ENCODE measurements around the gene CD93. TPM values are rescaled to one million over a fixed set of nuclear protein-coding genes. Genes with fewer than 3 reads are reported as not detected.

Gene CD93
- polyA plus RNA-seq, 1 donor from 2014 or later = not detected

DNA sequence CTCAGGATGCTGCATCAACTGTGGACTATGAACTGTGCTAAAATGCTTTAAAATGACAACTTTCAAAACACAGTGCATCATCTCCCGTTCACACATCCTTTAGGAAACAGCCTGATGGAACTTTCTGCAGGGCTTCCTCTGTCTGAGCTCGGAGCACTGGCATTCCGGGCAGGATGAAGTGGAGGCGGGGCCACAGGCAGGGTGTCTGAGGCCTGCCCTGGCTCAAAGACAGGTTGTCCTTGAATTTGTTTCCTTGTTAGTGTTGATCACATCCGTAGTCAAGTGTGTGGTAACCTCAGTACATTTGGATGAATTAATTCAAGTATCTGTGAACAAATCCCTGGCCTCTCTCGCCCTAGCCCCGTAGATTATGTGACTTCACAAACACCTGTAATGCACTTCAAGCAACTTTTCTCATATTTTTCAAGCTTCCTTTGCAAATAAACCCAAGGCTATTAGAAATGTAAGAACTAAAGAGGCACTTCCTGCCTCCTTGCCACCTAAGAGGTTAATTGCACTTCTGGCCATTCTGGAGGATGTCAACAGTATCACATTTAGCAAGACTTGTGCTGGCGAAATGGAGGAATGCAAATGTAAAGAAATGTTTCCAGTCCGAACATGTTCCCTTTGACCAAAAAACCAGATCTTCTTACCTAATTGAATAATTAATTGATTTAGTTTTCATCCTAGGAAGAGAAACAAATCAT, 3.1 kb downstream of the CD93 start:
- no peaks in the 10 kb centered on the region for H3K9me3 ChIP-seq (ENCODE audit: low read length)
- no peaks in the 10 kb centered on the region for H3F3A ChIP-seq (ENCODE audit: insufficient read depth, low read length, poor library complexity, severe bottlenecking)
- no peaks in the 10 kb centered on the region for H3K79me2 ChIP-seq (replicated peaks; ENCODE audit: insufficient read depth, low read length)
- no peak overlapping the region for H3K9ac ChIP-seq (ENCODE audit: low read length)
- H3K27me3 ChIP-seq (ENCODE audit: insufficient read depth, low read depth, low read length) = no peaks in the 10 kb centered on the region
- H3K36me3 ChIP-seq (ENCODE audit: insufficient read depth, low read length) = no peaks in the 10 kb centered on the region
- H3K27ac ChIP-seq (ENCODE audit: low read length) = no peak overlapping the region
- TF ChIP-seq TAF1 (IDR thresholded peaks at IDR 0.05; ENCODE audit: low read depth) = no peak
- TF ChIP-seq SMC3 (conservative IDR thresholded peaks at IDR 0.05; ENCODE audit: poor library complexity) = no peak
- no peak overlapping the region for H2AFZ ChIP-seq (ENCODE audit: low read depth, low read length)
- no peaks in the 10 kb centered on the region for H3K9me2 ChIP-seq (ENCODE audit: insufficient read depth, low read length)
- no peak overlapping the region for H3K4me3 ChIP-seq (ENCODE audit: low read length)
- no peaks in the 10 kb centered on the region for H4K20me1 ChIP-seq (ENCODE audit: insufficient read depth)
- no peak overlapping the region for H3K4me2 ChIP-seq (ENCODE audit: low read length)

- Histone ChIP-seq H3F3A (ENCODE audit: insufficient read depth, low read length, poor library complexity, severe bottlenecking) (no peaks in the 10 kb centered on the region), H3K27me3 (ENCODE audit: insufficient read depth, low read depth, low read length) (no peaks in the 10 kb centered on the region), H2AFZ (ENCODE audit: low read depth, low read length) (no peak overlapping the region), H3K4me2 (ENCODE audit: low read length) (no peak overlapping the region), H4K20me1 (ENCODE audit: insufficient read depth) (no peaks in the 10 kb centered on the region), H3K4me3 (ENCODE audit: low read length) (no peak overlapping the region), H3K9me2 (ENCODE audit: insufficient read depth, low read length) (no peaks in the 10 kb centered on the region), H3K79me2 (replicated peaks; ENCODE audit: insufficient read depth, low read length) (no peaks in the 10 kb centered on the region), H3K9ac (ENCODE audit: low read length) (no peak overlapping the region), H3K27ac (ENCODE audit: low read length) (no peak overlapping the region), H3K36me3 (ENCODE audit: insufficient read depth, low read length) (no peaks in the 10 kb centered on the region), H3K9me3 (ENCODE audit: low read length) (no peaks in the 10 kb centered on the region)
- TF ChIP-seq TAF1 (IDR thresholded peaks at IDR 0.05; ENCODE audit: low read depth) = no peak
- TF ChIP-seq MXI1 (conservative IDR thresholded peaks at IDR 0.05; ENCODE audit: poor library complexity, severe bottlenecking) = no peak
- no peak for TF ChIP-seq SMC3 (conservative IDR thresholded peaks at IDR 0.05; ENCODE audit: poor library complexity)
- no peak for TF ChIP-seq REST (IDR thresholded peaks at IDR 0.05; ENCODE audit: borderline replicate concordance)
- TF ChIP-seq RAD21 (conservative IDR thresholded peaks at IDR 0.05) = no peak
- no peak for TF ChIP-seq POLR2AphosphoS5 (IDR thresholded peaks at IDR 0.05)
- TF ChIP-seq, protein P1, sequence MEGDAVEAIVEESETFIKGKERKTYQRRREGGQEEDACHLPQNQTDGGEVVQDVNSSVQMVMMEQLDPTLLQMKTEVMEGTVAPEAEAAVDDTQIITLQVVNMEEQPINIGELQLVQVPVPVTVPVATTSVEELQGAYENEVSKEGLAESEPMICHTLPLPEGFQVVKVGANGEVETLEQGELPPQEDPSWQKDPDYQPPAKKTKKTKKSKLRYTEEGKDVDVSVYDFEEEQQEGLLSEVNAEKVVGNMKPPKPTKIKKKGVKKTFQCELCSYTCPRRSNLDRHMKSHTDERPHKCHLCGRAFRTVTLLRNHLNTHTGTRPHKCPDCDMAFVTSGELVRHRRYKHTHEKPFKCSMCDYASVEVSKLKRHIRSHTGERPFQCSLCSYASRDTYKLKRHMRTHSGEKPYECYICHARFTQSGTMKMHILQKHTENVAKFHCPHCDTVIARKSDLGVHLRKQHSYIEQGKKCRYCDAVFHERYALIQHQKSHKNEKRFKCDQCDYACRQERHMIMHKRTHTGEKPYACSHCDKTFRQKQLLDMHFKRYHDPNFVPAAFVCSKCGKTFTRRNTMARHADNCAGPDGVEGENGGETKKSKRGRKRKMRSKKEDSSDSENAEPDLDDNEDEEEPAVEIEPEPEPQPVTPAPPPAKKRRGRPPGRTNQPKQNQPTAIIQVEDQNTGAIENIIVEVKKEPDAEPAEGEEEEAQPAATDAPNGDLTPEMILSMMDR (IDR thresholded peaks at IDR 0.05; ENCODE audit: poor library complexity, severe bottlenecking) = no peak
- no peak for TF ChIP-seq EP300 (conservative IDR thresholded peaks at IDR 0.05; ENCODE audit: poor library complexity, severe bottlenecking)
- TF ChIP-seq EZH2 (IDR thresholded peaks at IDR 0.05; ENCODE audit: borderline replicate concordance, insufficient read depth, low read length, poor library complexity, severe bottlenecking) = no peak
These were observed 4.8 kb downstream of the CD93 start for GRCh38 chr20:23081263-23081819.

Measured in neural cell (in vitro differentiated cells).